NCI-H2081 treated with DMSO at 0.1 percent for 48 hours (cell line): ENCODE measurements around the gene VSIG4.

Experiments used
- DNase-seq: peaks from one replicate; lab custom pipeline; 2025; lab: John Stamatoyannopoulos, UW

Gene VSIG4

DNA sequence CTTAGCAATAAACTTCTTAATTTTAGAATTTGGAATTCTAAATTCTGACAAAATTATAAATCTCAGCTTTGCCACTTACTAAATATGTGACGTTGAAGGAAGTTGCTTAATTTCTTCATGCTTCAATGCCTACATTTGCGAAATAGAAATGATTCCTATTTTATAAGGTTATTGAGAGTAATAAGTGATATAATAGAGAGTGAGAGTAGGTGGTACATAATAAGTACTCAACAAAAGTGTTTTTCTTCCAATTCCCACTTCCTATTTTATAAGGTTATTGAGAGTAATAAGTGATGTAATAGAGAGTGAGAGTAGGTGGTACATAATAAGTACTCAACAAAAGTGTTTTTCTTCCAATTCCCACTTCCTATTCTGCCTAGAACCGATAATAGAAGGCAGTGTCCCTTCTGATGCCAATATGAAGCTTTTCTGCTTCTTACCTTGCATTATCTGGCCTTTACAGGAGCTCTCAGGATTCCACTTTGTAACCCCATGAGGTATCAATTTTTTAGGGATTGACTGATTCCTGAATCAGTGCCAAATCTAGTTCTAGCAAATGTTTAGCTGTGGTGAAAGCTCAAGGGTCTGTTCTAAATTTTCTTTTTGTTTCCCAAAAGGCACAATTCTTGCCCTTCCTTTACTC lies 31.4 kb downstream of the VSIG4 start:
- no peak for DNase-seq

DNA sequence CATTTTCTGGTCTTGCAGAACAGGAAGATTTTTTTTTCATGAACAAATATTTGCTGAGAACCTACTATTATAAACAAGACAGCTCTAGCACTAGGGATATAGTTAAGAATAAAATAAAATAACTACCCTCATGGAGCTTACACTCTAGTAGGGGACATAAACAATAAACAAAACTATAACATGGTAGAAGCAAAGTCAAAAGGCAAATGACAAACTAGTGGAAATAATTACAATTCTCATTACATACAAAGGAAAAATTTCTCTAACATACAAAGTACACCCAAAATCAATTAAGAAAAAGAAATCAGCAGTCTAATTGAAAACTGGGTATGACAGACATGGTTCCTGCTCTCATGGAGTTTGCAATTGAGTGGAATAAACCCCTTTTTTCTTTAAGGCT lies 32.0 kb downstream of the VSIG4 start:
- DNase-seq = no peak

DNA sequence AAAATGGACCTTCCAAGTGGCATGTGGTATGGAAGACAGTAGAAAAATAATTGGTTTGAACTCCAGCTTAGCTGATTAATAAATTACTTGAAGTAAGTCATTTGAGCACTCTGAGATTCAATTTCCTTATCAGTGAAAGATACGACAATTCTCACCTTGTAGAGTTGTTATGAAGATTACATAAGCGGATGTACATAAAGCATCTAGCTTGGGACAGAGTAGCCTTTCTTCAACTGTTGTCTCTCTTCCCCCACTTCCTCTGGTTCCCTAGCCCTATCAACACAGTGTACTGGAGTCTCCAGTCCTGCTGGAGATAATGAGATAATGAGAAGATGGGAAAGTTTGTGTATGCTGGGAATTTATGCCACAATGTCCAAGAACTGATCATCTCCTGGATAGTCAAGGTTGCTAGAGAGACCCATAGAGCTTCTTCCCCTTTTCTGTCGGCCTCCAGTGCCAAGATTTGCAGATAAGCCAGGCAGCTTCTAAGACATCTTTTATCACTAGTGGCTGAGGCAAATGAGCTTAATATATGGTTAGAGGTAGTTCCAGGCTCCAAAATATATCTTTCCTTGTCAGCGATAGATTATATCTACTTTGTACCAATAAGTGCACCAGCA lies 33.9 kb downstream of the VSIG4 start:
- no peak for DNase-seq

DNA sequence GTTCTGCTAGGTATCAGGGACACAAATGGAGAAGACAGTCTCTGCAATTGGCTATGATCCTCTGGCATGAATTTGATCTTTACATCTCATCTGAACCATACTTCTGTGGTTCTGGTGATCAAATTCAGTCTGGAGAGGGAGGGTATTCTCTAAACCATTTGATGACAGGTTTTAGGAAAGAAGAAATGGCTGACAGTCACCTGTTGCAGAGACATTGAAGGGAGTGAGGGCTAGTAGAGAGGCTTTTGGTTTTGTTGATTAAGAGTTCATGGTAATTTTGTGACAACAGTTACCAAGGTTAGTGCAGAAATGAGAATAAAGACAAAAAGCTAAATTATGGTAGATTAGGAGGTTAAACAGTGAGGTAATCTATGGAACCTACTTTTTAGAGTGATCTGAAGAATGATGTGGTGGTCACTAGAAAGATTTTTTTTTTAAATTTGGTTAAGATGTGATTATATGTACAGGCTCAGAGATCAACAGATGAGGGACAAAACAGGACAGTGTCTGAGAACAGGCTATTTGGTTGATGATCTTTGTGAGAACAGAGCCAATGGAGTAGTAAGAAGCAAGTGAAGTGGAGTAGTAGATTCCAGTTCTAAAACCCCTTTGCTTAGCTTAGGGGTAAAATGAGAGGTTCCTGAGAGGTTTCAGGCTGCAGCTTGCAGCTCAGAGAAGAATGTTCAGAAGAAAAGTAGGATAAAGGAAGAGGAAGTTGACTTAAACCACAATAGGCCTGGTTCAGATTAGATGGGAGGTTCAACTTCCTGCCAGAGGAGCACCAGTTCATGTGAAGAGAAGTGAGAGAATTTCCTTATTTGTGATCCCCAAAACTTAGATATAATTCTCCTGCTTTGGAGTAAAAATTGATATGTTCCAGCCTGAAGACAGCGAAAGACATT lies 34.7 kb downstream of the VSIG4 start:
- DNase-seq = no peak

DNA sequence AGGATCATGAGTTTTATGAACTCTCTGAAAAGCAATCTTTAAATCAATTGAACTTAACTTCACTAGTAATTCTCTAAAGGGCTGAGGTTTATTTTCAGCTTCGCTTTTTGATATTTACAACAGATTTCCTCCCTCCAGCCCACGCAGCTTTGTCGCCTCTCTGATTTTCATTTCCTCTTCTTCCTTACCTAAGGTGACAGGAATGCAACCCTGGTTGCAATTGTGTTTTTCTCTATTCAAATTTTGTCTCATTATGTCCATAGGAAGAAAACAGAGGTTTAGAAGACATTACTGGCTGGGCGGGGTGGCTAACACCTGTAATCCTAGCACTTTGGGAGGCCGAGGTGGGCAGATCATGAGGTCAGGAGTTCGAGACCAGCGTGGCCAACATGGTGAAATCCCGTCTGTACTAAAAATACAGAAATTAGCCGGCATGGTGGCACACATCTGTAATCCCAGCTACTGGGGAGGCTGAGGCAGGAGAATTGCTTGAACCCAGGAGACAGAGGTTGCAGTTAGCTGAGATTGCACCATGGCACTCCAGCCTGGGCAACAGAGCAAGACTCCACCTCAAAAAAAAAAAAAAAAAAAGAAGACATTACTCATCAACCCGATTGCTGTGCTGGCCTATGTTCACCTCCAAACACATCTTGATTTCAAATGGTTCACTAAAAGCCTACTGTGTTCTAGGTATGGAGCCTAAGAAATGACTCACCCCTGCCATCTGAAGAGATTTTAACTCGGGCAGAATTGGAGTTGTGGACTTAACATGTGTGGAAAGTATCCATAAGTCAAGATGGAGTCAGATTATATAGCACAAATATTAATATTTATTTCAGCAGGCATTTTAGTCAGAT lies 36.8 kb downstream of the VSIG4 start:
- DNase-seq = no peak

DNA sequence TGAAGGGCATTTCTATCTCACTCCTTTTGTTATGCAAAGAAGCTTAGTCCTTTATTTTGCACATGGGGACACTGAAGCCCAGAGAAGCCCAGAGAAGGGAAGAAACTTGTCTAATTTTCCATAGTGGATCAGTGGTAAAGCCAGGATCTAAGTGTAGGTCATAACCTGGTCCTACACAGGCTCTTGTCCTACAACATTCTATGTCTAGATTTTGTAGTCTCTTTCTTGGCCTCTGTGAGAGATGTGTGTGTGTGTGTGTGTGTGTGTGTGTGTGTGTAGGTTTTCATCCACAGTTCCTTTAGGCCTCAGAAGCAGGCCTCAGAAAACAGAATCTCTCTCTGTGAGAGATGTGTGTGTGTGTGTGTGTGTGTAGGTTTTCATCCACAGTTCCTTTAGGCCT lies 38.3 kb downstream of the VSIG4 start:
- no peak for DNase-seq

DNA sequence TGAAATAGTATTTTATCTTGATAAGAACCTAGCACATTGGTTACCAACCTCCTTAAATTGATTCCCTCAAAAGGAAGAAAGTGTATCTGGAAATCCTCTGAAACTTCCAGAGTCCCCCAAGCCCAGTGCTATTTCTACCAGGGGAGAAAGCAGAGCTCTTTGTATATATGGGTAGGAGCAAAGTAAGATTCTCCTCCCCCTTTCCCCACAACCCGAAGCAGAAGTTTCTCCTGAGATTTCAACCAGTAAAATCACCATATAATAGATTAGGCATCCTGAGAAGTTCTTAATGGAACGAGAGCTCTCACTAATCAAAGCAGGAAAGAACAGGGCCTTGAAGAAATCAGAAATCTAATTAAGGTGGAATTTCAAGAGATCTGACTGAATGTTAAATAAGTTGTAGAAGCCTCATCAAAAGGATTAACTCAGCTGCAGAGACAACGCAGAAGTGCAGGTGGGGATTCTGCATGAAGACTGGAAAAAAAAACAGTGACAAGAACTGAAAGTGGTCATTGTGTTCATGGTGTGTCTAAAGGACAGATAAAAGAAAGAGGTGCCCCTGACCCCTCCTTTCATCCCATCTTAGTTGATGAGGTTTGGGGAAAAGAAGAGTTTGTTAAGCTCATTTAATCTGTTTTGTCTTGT lies 39.1 kb downstream of the VSIG4 start:
- DNase-seq = no peak

DNA sequence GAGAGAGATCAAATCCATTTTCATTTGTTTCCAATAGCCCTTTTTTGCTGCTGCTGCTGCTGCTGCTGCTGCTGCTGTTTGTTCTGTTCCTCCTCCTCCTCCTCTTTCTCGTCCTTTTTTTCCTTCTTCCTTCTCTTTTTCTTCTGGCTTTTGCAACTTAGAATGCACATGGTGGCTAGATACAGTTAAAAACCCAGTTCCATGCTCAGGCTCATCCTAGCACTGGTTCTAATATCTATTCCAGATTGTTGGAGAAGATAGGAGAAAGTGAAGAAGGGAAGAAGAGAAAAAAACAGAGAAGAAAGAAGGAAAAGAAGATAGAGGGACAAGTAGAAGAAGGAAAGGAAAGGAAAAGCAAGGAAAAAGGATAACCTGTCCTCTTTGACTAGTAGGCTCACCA lies 39.7 kb downstream of the VSIG4 start:
- DNase-seq = no peak

DNA sequence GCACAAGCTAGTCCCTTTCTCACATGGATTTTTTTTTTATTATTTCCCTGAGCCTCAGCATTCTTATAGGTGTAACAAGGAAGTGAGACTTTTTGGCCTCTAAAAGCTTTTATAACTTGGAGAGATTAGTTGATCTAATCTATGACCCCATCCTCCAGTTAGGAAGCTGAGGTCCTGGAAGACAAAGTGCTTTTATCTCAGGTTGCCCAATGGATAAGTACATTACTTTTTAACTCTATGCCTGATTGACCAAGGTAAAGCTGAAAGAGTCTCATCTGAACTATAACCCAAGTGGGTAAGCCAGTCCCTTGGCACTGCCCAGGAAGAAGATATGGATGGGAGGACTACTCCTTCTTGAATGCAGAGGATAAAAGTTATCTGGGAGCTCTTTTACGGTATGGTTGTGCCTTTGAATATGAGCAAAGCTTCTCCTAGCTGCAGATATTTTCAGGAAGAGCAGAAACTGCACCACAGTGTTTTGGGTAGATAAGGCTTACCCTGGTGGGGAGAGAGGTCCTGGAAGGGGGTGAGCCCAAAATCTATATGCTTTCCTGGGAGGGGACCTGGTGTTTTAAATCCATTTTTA lies 40.2 kb downstream of the VSIG4 start:
- no peak for DNase-seq

DNA sequence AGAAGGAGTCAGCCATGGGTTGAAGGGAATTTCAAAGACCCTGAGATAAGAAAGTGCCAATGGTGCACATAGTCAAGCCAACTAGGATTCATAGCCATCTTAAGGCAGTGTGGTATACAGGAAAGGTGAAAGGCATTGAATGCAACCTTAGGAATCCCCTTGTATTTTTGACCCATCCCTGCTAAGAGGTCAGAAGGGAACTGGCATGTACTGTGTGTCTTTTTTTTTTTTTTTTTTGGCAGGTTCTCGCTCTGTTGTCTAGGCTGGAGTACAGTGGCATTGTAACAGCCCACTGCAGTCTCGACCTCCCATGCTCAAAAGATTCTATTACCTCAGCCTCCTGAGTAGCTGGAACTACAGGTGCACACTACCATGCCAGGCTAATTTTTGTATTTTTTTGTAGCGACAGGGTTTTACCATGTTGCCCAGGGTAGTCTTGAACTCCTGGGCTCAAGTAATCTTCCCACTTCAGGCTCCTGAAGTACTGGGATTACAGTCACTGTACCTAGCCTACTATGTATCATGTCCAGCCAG lies 40.8 kb downstream of the VSIG4 start:
- DNase-seq = no peak

DNA sequence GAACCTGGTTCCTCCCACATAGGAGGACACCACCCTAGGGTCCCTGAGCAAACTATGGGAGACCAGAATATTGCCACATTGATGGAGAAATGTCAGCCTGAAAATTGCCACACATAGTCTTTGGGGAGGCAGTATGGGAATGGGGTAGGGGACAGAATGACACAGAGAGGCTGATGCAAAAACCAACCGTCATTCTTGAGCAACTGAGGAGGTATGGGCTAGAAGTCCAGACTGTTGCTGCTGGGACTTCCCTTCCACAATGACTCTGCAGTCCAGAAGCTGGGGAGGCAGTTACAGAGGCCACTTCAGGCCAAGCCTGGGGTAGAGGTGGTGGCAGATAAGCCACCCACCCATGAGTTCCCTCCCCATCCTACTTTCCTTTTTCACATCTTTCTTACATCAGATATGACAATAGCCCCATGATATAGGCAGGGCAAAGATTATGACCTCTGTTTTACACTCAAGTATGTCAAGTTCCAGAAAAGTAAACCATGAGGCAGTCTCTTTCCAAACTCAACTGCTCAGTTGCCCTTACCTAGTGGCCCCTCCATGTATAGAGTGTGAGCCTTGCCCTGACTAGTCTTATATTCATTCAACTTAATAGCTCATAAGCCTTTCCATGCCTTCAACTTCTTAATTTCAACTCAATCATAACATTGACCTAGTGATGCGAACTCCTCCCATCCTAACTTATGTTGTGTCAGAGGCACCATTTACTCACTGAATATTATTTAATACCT lies 41.7 kb downstream of the VSIG4 start:
- no peak for DNase-seq

DNA sequence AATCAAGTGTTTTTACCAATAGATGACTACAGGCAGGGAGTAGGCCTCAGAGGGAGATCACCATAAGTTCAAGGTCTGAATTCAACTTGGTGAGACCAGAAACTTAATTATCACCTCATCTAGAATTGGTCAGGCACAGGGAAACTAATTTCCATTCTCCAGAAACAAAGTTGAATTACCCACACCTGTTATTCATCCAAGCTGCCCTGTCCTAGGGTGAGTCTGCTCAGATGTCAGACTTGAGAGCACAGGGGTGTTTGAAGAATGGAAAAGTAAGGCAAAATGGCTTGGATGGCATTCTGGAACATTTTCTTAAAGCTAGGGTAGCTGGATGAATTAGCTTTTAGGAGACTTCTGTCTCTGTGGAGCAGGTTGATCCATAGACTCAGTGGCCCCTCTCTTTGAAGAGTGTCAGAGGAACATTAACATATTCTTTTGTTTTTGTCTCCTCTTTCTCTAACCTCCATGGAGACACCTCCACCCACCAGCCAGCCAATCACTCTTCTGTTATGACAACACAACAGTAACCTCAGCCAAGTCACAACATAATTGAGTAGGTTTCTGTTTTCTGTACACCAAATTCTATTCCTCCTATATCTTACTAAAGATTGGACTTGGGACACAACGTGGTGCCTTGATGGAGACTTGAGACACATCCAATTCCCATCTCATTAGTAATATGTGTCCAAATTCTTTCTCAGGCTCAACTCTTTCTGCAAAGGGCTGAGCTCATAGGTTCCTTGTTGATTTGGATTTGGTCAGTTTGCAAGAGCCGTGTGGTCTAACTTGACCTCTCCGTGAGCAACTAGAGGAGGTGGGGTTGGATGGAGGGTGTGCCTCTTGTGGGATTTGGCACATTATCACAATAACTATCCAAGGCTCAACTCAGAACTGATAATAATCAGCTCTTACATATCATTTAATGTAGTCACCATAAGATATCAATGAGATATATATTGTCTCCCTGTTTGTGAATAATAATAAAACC lies 45.1 kb downstream of the VSIG4 start:
- DNase-seq = no peak

DNA sequence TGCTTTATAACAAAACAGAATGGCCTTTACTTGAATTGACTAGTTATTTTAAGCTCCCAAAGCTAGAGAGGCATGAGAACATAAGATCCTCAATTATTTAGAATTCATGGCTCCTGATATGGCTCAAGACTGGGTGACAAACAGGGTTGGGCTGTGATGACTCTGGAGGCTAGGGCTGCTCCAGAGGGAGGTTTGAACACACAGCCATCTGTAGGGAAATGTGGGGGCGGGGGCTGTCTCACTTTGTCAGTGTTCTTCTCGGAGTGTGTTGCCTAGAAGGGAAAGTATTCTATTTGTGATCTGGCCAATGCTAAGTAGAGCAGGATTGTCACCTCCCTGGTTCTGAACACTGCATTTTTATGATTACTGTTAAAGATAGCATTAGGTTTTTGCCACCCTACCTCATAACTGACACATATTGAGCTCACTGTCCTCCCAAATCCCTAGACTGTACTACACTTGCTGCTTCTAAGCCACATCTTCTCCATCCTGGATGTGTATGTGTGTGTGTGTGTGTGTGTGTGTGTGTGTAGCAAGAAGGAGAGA lies 45.9 kb downstream of the VSIG4 start:
- DNase-seq = no peak

DNA sequence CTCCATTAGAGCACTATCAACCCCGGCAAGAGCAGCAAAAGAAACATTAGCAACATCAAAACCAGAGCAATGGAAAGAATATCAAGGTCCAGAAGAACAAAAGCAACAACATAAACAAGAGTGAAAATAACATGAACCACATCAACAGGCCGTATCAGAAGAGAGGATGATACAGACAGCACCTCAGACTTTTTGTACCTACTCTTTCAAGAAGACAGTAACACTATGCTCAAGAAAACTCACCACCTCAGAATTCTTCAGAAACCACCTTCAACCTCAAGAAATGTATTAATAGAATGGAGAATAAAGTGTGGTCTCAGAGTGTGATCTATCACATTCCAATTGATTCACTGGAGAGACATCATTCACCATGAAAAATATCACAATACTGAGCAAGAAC lies 46.5 kb downstream of the VSIG4 start:
- no peak for DNase-seq

DNA sequence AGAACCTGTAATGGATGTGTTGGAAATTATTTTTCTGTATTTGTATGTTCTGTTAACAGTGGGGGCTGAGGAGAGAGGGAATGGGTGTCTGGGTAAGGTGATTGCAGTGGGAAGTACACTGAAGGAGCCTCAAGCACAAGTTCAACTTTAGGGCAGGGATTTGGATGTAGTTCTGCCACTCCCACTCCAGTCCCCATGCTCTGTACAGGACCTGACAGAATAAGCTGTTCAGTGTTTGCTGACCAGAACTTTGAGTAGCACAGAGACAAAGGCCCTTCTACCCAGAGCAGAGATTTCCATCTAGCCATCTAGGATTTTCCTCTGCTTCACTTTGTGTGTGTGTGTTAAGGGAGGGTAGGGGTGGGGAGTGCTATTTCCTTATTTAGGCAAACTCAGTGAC lies 49.2 kb downstream of the VSIG4 start:
- no peak for DNase-seq

DNA sequence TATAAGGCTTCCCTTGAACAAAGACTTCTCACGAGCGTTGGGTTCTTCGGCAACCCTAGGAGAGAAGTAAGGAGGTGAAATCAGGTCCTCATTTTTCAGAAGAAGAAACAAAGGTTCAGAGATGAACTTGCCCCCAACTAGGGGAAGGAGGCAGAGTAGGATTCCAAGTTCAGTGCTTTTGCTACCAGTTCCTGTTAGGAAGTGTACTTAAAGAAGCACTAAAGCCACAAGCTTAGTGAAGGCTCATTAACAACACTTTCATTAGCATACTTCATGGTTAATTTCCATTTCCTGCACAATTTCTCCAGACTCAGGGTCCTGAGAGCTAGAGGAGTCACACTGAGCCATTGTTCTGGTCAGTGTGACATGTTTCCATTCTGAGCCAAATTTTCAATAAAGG lies 52.1 kb downstream of the VSIG4 start:
- no peak for DNase-seq

DNA sequence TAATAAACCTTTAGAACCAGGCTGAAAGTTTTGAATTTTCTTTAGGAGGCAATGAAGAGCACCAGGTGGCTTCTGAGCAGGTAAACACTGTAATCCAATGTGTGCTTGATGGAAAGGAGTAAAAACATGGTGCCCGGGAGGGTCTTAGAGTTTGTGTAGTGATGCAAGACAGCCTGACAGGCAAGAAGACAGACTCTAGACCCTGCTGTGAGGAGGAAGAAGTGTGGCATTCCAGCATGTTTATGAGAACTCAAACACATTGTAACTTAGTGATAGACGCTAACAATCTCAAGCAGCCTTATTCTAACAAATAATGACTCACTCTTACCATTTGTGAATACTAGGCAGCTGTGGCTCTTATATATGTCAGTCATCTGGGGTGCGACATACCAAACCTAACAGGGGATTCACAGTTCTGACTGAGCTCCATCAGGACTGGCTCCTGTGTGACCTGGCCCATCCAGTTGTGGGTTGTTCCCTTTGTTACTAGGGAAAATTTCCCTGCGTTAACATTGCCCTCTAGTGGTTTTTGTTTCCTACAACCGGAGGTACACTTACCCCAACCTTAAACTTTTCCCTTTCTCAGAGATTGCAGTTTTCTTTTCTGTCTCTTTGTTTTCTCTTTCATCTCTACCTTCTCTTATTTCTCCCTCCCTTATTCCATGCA lies 53.8 kb downstream of the VSIG4 start:
- no peak for DNase-seq

DNA sequence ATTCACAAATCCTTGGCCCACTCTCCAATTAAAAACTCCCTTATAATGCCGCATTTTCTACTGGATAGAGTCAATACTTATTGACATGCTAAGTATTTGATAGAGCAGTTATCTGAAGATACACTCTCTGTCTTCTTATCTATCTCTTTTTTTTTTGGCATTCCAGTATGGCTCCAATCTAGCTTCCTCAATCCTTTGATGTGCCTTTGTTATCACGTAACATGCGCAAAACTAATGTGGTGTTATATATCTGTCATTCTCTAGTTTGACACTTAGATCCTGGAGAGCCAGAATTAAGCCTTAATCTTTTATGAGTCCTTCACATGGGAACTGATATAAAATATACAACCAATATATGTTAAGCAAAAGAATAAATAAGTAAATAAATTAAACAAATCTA lies 54.7 kb downstream of the VSIG4 start:
- no peak for DNase-seq
